Loucy (cell line): ENCODE results near the gene KDM2B.

Experiments
- H2AFZ ChIP-seq: fragments of 200-600 bp; sonication (generic); 2 replicates; pipeline ENCODE4 v1.6.0; 2016; ENCODE audit warnings: antibody characterized with exemption, mild to moderate bottlenecking, low read length, moderate library complexity
- H3F3A ChIP-seq: fragments of 200-600 bp; 2 replicates; pipeline ENCODE4 v1.6.0; 2016; ENCODE audit warnings: antibody characterized with exemption, low read depth, mild to moderate bottlenecking
- H3K27me3 ChIP-seq: fragments of 200-600 bp; sonication (generic); 2 replicates; pipeline ENCODE4 v1.6.1; 2014; ENCODE audit warnings: low read length, mild to moderate bottlenecking; ENCODE audit not compliant: insufficient read depth, poor library complexity, severe bottlenecking
- H3K36me3 ChIP-seq: fragments of 200-600 bp; sonication (generic); 2 replicates; pipeline ENCODE4 v1.6.1; 2016; ENCODE audit warnings: low read length; ENCODE audit not compliant: insufficient read depth
- H3K4me1 ChIP-seq: fragments of 200-600 bp; sonication (generic); 2 replicates; pipeline ENCODE4 v1.5.1; 2014; ENCODE audit warnings: low read length, mild to moderate bottlenecking; ENCODE audit not compliant: insufficient read depth, poor library complexity, severe bottlenecking
- H3K4me2 ChIP-seq: fragments of 200-600 bp; sonication (generic); 2 replicates; pipeline ENCODE4 v1.6.0; 2014; ENCODE audit warnings: antibody characterized with exemption, low read length, low read depth, mild to moderate bottlenecking; ENCODE audit not compliant: poor library complexity, severe bottlenecking
- H3K4me3 ChIP-seq: fragments of 200-600 bp; sonication (generic); 2 replicates; pipeline ENCODE4 v1.5.1; 2014; ENCODE audit warnings: low read length, mild to moderate bottlenecking, mixed read lengths; ENCODE audit not compliant: poor library complexity, severe bottlenecking
- H3K79me2 ChIP-seq: fragments of 200-600 bp; sonication (generic); 2 replicates; pipeline ENCODE4 v1.6.1; 2014; ENCODE audit warnings: low read length; ENCODE audit not compliant: insufficient read depth
- H3K9ac ChIP-seq: fragments of 200-600 bp; sonication (generic); 2 replicates; pipeline ENCODE4 v1.6.0; 2014; ENCODE audit warnings: mild to moderate bottlenecking, low read depth, low read length, moderate library complexity; ENCODE audit not compliant: poor library complexity, severe bottlenecking
- H3K9me2 ChIP-seq: fragments of 200-600 bp; sonication (generic); replicated peaks from 2 replicates; pipeline ENCODE4 v1.6.1; 2016; ENCODE audit warnings: low read depth, low read length, mixed read lengths
- H3K9me3 ChIP-seq: fragments of 200-600 bp; sonication (generic); 2 replicates; pipeline ENCODE4 v1.6.1; 2014; ENCODE audit warnings: mild to moderate bottlenecking, antibody characterized with exemption, low read length, low read depth; ENCODE audit not compliant: insufficient read depth
- H4K20me1 ChIP-seq: fragments of 200-600 bp; sonication (generic); 2 replicates; pipeline ENCODE4 v1.6.0; 2014; ENCODE audit warnings: antibody characterized with exemption, low read length, mild to moderate bottlenecking; ENCODE audit not compliant: insufficient read depth, poor library complexity, severe bottlenecking
- CTCF ChIP-seq: fragments of 200-600 bp; sonication (generic); conservative IDR thresholded peaks from 2 replicates; pipeline ENCODE4 v1.5.1; 2014; ENCODE audit warnings: mild to moderate bottlenecking, antibody characterized with exemption, low read length
- EZH2phosphoT487 ChIP-seq: fragments of 200-600 bp; IDR thresholded peaks from 2 replicates; pipeline ENCODE4 v1.6.1; 2018; ENCODE audit warnings: antibody characterized with exemption, mild to moderate bottlenecking, moderate library complexity, borderline replicate concordance

The KDM2B gene

GRCh38 chr12:121430833-121431415, 149.9 kb downstream of the KDM2B start:
- TF ChIP-seq EZH2phosphoT487 (no peak), CTCF (no peak)

GRCh38 chr12:121428883-121429282, 151.9 kb downstream of the KDM2B start:
- TF ChIP-seq CTCF = no peak
- TF ChIP-seq EZH2phosphoT487 = no peak
- no peaks in the 10 kb centered on the region for H3K79me2 ChIP-seq
- no peak overlapping the region for H3K9ac ChIP-seq
- H3K4me1 ChIP-seq = no peaks in the 10 kb centered on the region
- H3K4me2 ChIP-seq = no peak overlapping the region
- H3K4me3 ChIP-seq = no peak overlapping the region
- H3K9me2 ChIP-seq = no peaks in the 10 kb centered on the region
- H3K9me3 ChIP-seq = no peaks in the 10 kb centered on the region
- peaks cover 88% of the 10 kb centered on the region; the same call in 1 of the 2 replicates for H3K36me3 ChIP-seq
- no peaks in the 10 kb centered on the region for H4K20me1 ChIP-seq
- no peaks in the 10 kb centered on the region for H3F3A ChIP-seq
- H2AFZ ChIP-seq = no peak overlapping the region
- no peaks in the 10 kb centered on the region for H3K27me3 ChIP-seq

More at GRCh38 chr12:121430833-121431415, 149.9 kb downstream of the KDM2B start:
- Histone ChIP-seq H3K4me3 (no peak overlapping the region), H2AFZ (no peak overlapping the region), H3K9ac (no peak overlapping the region), H3F3A (no peaks in the 10 kb centered on the region), H3K4me2 (no peak overlapping the region), H3K36me3 (peaks cover 95% of the 10 kb centered on the region; the same call in 1 of the 2 replicates), H4K20me1 (no peaks in the 10 kb centered on the region), H3K9me2 (no peaks in the 10 kb centered on the region), H3K9me3 (no peaks in the 10 kb centered on the region), H3K79me2 (no peaks in the 10 kb centered on the region), H3K27me3 (no peaks in the 10 kb centered on the region), H3K4me1 (no peaks in the 10 kb centered on the region)

GRCh38 chr12:121427556-121428050, 153.2 kb downstream of the KDM2B start:
- Histone ChIP-seq H3K9ac (no peak overlapping the region), H3K9me2 (no peaks in the 10 kb centered on the region), H3K4me2 (no peak overlapping the region), H3K4me1 (no peaks in the 10 kb centered on the region), H3K79me2 (no peaks in the 10 kb centered on the region), H3K4me3 (no peak overlapping the region), H3F3A (no peaks in the 10 kb centered on the region), H3K9me3 (no peaks in the 10 kb centered on the region), H4K20me1 (no peaks in the 10 kb centered on the region), H2AFZ (no peak overlapping the region), H3K27me3 (no peaks in the 10 kb centered on the region), H3K36me3 (peaks cover 87% of the 10 kb centered on the region; the same call in 1 of the 2 replicates)
- no peak for TF ChIP-seq CTCF
- no peak for TF ChIP-seq EZH2phosphoT487
